Gastrocnemius medialis (tissue), 4 donors: ENCODE results near the gene NOTCH4.

Experiments
- POLR2A ChIP-seq, 2 donors: fragments of 450-650 bp; IDR thresholded peaks; one replicate each; pipeline ENCODE4 v1.6.1; 2017; ENCODE audit warnings: antibody characterized with exemption in 2 of 2, mild to moderate bottlenecking in 2 of 2, moderate library complexity in 2 of 2
- TF ChIP-seq, protein P1 (sequence below), 5 experiments: fragments of 450-650 bp in 3 of 5; fragments of 200-600 bp in 2 of 5; sonication (generic) in 2 of 5; IDR thresholded peaks in 4 of 5; conservative IDR thresholded peaks in 1 of 5; 1 replicate in 4 of 5; 2 replicates in 1 of 5; pipeline ENCODE4 v1.5.1; 2016 to 2019; ENCODE audit warnings: antibody characterized with exemption in 5 of 5, mild to moderate bottlenecking in 3 of 5, moderate library complexity in 3 of 5

DNA sequence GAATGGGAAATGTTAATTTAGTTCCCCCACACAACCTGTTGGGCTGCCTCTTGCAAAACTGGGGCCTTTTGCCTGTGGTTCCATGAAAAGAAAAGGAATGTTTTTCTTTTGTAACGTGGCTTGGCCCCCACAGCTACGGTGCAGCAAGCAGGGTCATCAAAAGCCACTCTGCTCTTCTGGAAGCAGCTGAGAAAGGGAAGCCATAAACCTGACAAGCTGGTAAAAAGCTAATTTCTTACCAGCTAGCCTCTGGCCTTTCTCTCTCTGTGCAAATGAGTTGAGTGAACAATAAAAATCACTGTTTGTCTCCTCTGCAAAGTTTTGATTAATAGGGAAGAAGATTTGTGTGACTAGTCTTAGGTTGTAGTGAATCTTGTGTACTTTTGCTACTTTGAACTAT lies 23.5 kb upstream of the NOTCH4 start:
- TF ChIP-seq, protein P1, sequence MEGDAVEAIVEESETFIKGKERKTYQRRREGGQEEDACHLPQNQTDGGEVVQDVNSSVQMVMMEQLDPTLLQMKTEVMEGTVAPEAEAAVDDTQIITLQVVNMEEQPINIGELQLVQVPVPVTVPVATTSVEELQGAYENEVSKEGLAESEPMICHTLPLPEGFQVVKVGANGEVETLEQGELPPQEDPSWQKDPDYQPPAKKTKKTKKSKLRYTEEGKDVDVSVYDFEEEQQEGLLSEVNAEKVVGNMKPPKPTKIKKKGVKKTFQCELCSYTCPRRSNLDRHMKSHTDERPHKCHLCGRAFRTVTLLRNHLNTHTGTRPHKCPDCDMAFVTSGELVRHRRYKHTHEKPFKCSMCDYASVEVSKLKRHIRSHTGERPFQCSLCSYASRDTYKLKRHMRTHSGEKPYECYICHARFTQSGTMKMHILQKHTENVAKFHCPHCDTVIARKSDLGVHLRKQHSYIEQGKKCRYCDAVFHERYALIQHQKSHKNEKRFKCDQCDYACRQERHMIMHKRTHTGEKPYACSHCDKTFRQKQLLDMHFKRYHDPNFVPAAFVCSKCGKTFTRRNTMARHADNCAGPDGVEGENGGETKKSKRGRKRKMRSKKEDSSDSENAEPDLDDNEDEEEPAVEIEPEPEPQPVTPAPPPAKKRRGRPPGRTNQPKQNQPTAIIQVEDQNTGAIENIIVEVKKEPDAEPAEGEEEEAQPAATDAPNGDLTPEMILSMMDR (IDR thresholded peaks at IDR 0.05 in 4 of 5, conservative IDR thresholded peaks at IDR 0.05 in 1 of 5): no peak
- no peak for TF ChIP-seq POLR2A (IDR thresholded peaks at IDR 0.05)
